Upper lobe of right lung (tissue), 1 donor: ENCODE results near the gene RAB29. TPM values are rescaled to one million over a fixed set of nuclear protein-coding genes. Genes with fewer than 3 reads are reported as not detected.
A peak's percentile ranks its signal among the peaks of the same experiment; 100 is the strongest.

Experiments used
- ATAC-seq: fragments of 200-7000 bp; cut with Tn5 transposase; one replicate; pipeline ENCODE4 v1.9.1; 2020; ENCODE audit warnings: mild to moderate bottlenecking, moderate library complexity
- DNase-seq: peaks from one replicate; pipeline ENCODE4 v3.0.0-alpha.2; 2020
- H3K27ac ChIP-seq: fragments of 200-600 bp; one replicate; pipeline ENCODE4 v1.8.0; 2022
- H3K27me3 ChIP-seq: fragments of 200-600 bp; one replicate; pipeline ENCODE4 v1.8.0; 2022; ENCODE audit warnings: mild to moderate bottlenecking
- H3K36me3 ChIP-seq: fragments of 200-600 bp; one replicate; pipeline ENCODE4 v1.8.0; 2022
- H3K4me1 ChIP-seq: fragments of 200-600 bp; one replicate; pipeline ENCODE4 v1.8.0; 2022
- H3K4me3 ChIP-seq: fragments of 200-600 bp; one replicate; pipeline ENCODE4 v1.8.0; 2022; ENCODE audit warnings: mild to moderate bottlenecking
- H3K9me3 ChIP-seq: fragments of 200-600 bp; one replicate; pipeline ENCODE4 v1.8.0; 2022
- CTCF ChIP-seq: fragments of 200-600 bp; IDR thresholded peaks from one replicate; pipeline ENCODE4 v1.8.0; 2022; ENCODE audit warnings: antibody characterized with exemption
- intact Hi-C: fragments of 100-400 bp; cut with DNase I; formaldehyde crosslinking; loops from one replicate; pipeline ENCODE4 v1.11.0; 2022
- total RNA-seq: library from RNA; stranded (reverse); fragmentation: NEBNext Ultra II Directional; extraction: Animal tissue kit (Norgen Biotek cat#: 25700); gene quantifications from one replicate; pipeline ENCODE4 v1.2.1, GENCODE V29; 2021
- donor health status: DM: no; HTN: yes; CAD: no; lungs with severe emphysema.

RAB29 gene
- total RNA-seq, 1 donor from 2014 or later, result 24.7 TPM

- intact Hi-C loops, result no loop called here
- ATAC-seq (peak; percentile 35), DNase-seq (no peak)
- Histone ChIP-seq H3K4me3 (peak overlapping the region; percentile 83), H3K27ac (peak overlapping the region; percentile 87), H3K9me3 (no peaks in the 10 kb centered on the region), H3K4me1 (peaks cover 31% of the 10 kb centered on the region), H3K27me3 (no peaks in the 10 kb centered on the region), H3K36me3 (no peaks in the 10 kb centered on the region)
- no peak for TF ChIP-seq CTCF
Observed at GRCh38 chr1:205748403-205749233, 26.7 kb downstream of the RAB29 start.

GRCh38 chr1:205746757-205747412 is 28.4 kb downstream of the RAB29 start:
- no peak for TF ChIP-seq CTCF
- intact Hi-C loops, result no loop called here
- DNase-seq (no peak), ATAC-seq (no peak)
- H3K9me3 ChIP-seq, result no peaks in the 10 kb centered on the region
- H3K36me3 ChIP-seq, result no peaks in the 10 kb centered on the region
- H3K4me1 ChIP-seq, result peaks cover 39% of the 10 kb centered on the region
- no peak overlapping the region for H3K27ac ChIP-seq
- peak overlapping the region; percentile 11 for H3K4me3 ChIP-seq
- no peaks in the 10 kb centered on the region for H3K27me3 ChIP-seq

- Histone ChIP-seq H3K4me1 (peaks cover 39% of the 10 kb centered on the region), H3K27ac (no peak overlapping the region), H3K36me3 (peaks cover 3% of the 10 kb centered on the region), H3K4me3 (no peak overlapping the region), H3K9me3 (no peaks in the 10 kb centered on the region), H3K27me3 (no peaks in the 10 kb centered on the region)
- TF ChIP-seq CTCF, result no peak
- no peak for DNase-seq
- ATAC-seq, result no peak
- intact Hi-C loops, result no loop called here
Observed at GRCh38 chr1:205744403-205744802, 30.9 kb downstream of the RAB29 start.

GRCh38 chr1:205743977-205744376 is 31.3 kb downstream of the RAB29 start:
- Histone ChIP-seq H3K4me3 (no peak overlapping the region), H3K4me1 (peaks cover 39% of the 10 kb centered on the region)

GRCh38 chr1:205741681-205742080 is 33.6 kb downstream of the RAB29 start:
- intact Hi-C loops, result no loop called here
- no peak for DNase-seq
- Histone ChIP-seq H3K4me1 (peaks cover 23% of the 10 kb centered on the region), H3K27me3 (no peaks in the 10 kb centered on the region), H3K4me3 (no peak overlapping the region), H3K36me3 (peaks cover 10% of the 10 kb centered on the region), H3K27ac (no peak overlapping the region), H3K9me3 (no peaks in the 10 kb centered on the region)
- no peak for TF ChIP-seq CTCF
- no peak for ATAC-seq

More at GRCh38 chr1:205743977-205744376, 31.3 kb downstream of the RAB29 start:
- no peaks in the 10 kb centered on the region for H3K27me3 ChIP-seq
- DNase-seq, result no peak
- no peak overlapping the region for H3K27ac ChIP-seq
- ATAC-seq, result no peak
- intact Hi-C loops, result no loop called here
- TF ChIP-seq CTCF, result no peak
- peaks cover 3% of the 10 kb centered on the region for H3K36me3 ChIP-seq
- H3K9me3 ChIP-seq, result no peaks in the 10 kb centered on the region
